Measurements from ENCODE around the gene RPP25L.
A peak's percentile ranks its signal among the peaks of the same experiment; 100 is the strongest.

The RPP25L gene, protein sequence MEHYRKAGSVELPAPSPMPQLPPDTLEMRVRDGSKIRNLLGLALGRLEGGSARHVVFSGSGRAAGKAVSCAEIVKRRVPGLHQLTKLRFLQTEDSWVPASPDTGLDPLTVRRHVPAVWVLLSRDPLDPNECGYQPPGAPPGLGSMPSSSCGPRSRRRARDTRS

DNA sequence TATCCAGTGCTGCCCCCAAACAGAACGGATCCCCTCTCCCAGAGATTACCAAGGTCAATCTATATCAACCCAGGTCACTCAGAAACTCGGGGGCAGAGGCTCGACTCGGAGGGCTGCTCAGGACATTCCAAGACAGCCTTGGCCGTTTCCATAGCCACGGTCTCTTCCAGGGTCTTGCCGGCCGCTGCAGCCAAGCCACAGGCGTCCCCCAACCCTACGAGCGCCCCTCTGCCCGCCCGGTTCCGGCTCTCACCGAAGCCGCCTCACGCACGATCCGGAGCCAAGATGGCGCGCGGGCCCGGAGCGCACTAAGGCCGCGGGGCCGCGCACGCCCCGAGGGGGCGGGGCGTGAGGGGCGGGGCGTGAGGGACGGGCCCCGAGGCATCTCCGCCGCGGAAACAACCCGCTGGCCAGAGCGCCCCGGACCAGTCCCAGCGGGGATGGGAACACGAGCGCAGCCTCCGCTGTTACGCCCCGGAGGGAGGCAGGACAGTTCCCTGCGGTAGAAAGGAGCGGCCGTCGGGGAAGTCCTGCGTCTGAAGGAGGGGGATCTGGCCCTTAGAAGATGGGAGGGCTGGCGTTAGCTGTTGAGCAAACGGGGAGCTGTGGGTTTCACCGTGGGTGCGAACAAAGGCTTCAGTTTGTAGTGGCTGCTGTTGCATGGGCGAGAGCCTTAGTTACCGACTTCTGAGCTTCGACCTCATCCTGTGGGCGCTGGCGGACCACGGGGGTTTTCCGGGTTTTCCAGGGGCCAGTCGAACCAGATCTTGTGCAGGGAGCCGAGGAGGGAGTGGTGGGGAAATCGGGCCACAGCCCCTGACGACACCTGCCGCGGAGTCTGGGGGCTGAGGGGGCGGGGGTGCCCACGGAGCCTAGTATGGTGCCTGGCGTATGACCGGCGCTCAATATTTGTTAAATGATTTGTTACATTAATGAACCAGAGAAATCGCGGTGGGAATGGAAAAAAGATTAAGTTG is at the start of gene RPP25L:
TSS of gene RPP25L (minus strand) at position 287 of the 977 bp plus-strand sequence. CDS start 801 bp downstream, outside the sequence.
- H3K36me3 ChIP-seq (ENCODE audit: control insufficient read depth, insufficient read depth, low read length) = no peaks in the 10 kb centered on the region
- peaks cover 2% of the 10 kb centered on the region for H3K4me1 ChIP-seq (ENCODE audit: control insufficient read depth, insufficient read depth, low read length)
- peak within 1 kb of the TSS; percentile 91 for H3K4me3 ChIP-seq (ENCODE audit: low read depth, low read length)
- no peaks in the 10 kb centered on the region for H3K9me3 ChIP-seq (ENCODE audit: control insufficient read depth, insufficient read depth, low read length)
- peaks cover 4% of the 10 kb centered on the region for H3K27me3 ChIP-seq (ENCODE audit: control insufficient read depth, insufficient read depth, low read length)
- peak within 1 kb of the TSS; percentile 89 for H3K9ac ChIP-seq (ENCODE audit: low read depth, low read length)

DNA sequence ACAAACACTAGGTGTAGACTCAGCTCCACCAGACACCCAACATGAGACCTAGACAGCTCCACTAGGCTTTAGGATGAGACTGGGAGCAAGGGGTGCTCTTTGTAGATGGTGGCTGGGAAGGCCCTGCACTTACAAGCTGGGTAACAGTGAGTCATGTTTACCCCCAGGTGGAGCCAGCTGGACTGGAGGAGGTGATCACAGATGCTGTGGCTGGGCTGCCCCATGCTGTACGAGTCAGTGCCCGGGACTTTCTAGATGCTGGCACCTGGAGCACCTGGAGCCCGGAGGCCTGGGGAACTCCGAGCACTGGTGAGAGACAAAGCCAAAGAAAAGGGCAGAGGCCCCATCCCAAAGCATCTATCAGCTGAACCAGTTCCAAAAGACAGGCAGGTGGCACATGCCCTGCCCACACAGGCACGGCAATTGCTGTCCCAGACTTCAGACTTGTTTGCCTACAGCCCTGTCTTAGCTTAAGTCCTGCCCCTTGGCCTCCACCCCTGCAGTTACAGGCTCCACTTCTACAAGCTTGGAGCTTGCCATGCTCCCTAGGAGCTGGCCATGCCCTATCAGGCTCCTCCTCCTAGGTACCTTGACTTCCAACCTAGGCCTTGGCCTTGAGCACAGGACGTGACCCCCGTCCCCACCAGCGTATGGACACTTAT is 47.8 kb upstream of the RPP25L start:
- Histone ChIP-seq H3K9me3 (ENCODE audit: control insufficient read depth, insufficient read depth, low read length) (no peaks in the 10 kb centered on the region), H3K4me1 (ENCODE audit: control insufficient read depth, insufficient read depth, low read length) (peaks cover 2% of the 10 kb centered on the region), H3K36me3 (ENCODE audit: control insufficient read depth, insufficient read depth, low read length) (no peaks in the 10 kb centered on the region), H3K27me3 (ENCODE audit: control insufficient read depth, insufficient read depth, low read length) (no peaks in the 10 kb centered on the region), H3K4me3 (ENCODE audit: low read depth, low read length) (no peak overlapping the region), H3K9ac (ENCODE audit: low read depth, low read length) (no peak overlapping the region)

GRCh38 chr9:34658461-34658860 is 46.6 kb upstream of the RPP25L start:
- no peak overlapping the region for H3K9ac ChIP-seq (ENCODE audit: low read depth, low read length)
- H3K4me3 ChIP-seq (ENCODE audit: low read depth, low read length) = no peak overlapping the region
- no peaks in the 10 kb centered on the region for H3K9me3 ChIP-seq (ENCODE audit: control insufficient read depth, insufficient read depth, low read length)
- no peaks in the 10 kb centered on the region for H3K36me3 ChIP-seq (ENCODE audit: control insufficient read depth, insufficient read depth, low read length)
- no peaks in the 10 kb centered on the region for H3K27me3 ChIP-seq (ENCODE audit: control insufficient read depth, insufficient read depth, low read length)
- H3K4me1 ChIP-seq (ENCODE audit: control insufficient read depth, insufficient read depth, low read length) = peaks cover 6% of the 10 kb centered on the region

- no peaks in the 10 kb centered on the region for H3K27me3 ChIP-seq (ENCODE audit: control insufficient read depth, insufficient read depth, low read length)
Measured at GRCh38 chr9:34656992-34657391, 45.1 kb upstream of the RPP25L start.

GRCh38 chr9:34655394-34655793 is 43.5 kb upstream of the RPP25L start:
- Histone ChIP-seq H3K27me3 (ENCODE audit: control insufficient read depth, insufficient read depth, low read length) (no peaks in the 10 kb centered on the region), H3K4me1 (ENCODE audit: control insufficient read depth, insufficient read depth, low read length) (peaks cover 15% of the 10 kb centered on the region), H3K9me3 (ENCODE audit: control insufficient read depth, insufficient read depth, low read length) (no peaks in the 10 kb centered on the region), H3K9ac (ENCODE audit: low read depth, low read length) (no peak overlapping the region), H3K4me3 (ENCODE audit: low read depth, low read length) (no peak overlapping the region), H3K36me3 (ENCODE audit: control insufficient read depth, insufficient read depth, low read length) (no peaks in the 10 kb centered on the region)

More at GRCh38 chr9:34656992-34657391, 45.1 kb upstream of the RPP25L start:
- H3K4me3 ChIP-seq (ENCODE audit: low read depth, low read length) = no peak overlapping the region
- peaks cover 12% of the 10 kb centered on the region for H3K4me1 ChIP-seq (ENCODE audit: control insufficient read depth, insufficient read depth, low read length)
- H3K9me3 ChIP-seq (ENCODE audit: control insufficient read depth, insufficient read depth, low read length) = no peaks in the 10 kb centered on the region
- H3K9ac ChIP-seq (ENCODE audit: low read depth, low read length) = no peak overlapping the region
- no peaks in the 10 kb centered on the region for H3K36me3 ChIP-seq (ENCODE audit: control insufficient read depth, insufficient read depth, low read length)

DNA sequence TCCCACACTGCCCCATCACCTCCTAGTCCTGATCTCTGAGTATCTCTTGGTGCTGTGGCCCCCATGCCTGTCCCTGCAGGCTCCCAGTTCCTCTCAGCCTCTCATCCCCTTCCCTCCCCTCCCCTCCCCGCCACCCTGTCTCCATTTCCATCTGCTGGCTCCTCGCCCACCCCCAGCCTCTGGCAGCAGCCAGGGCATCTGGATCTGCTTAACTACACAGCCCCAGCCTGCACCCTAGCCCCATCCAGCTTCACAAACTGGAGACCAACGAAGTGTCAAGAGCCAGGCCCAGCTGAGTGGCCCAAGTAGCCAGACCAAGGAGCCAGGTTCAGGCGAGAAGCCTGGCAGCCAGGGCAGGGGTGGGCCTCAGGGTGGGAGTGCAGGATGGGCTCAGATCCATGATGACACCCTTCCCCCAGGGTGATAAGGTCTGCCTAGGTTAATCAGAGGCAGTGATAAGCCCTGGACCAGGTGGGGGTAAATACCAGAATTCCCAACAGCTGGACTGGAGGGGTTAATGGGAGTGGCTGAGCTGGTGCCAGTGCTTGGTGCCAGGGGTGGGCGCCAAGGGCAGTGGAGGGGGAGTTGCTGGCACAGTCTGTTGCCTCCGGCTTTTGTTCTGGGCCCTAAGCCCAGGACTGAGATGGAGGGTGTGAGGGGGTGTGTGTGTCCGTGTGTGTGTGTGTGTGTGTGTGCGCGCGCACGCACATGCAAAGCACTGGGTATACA is 42.6 kb upstream of the RPP25L start:
- Histone ChIP-seq H3K9me3 (ENCODE audit: control insufficient read depth, insufficient read depth, low read length) (no peaks in the 10 kb centered on the region), H3K27me3 (ENCODE audit: control insufficient read depth, insufficient read depth, low read length) (no peaks in the 10 kb centered on the region), H3K4me3 (ENCODE audit: low read depth, low read length) (no peak overlapping the region), H3K4me1 (ENCODE audit: control insufficient read depth, insufficient read depth, low read length) (peaks cover 15% of the 10 kb centered on the region), H3K9ac (ENCODE audit: low read depth, low read length) (no peak overlapping the region), H3K36me3 (ENCODE audit: control insufficient read depth, insufficient read depth, low read length) (peaks cover 7% of the 10 kb centered on the region)

GRCh38 chr9:34653151-34654072 is 41.5 kb upstream of the RPP25L start:
- peaks cover 15% of the 10 kb centered on the region for H3K4me1 ChIP-seq (ENCODE audit: control insufficient read depth, insufficient read depth, low read length)
- H3K27me3 ChIP-seq (ENCODE audit: control insufficient read depth, insufficient read depth, low read length) = no peaks in the 10 kb centered on the region
- peaks cover 13% of the 10 kb centered on the region for H3K36me3 ChIP-seq (ENCODE audit: control insufficient read depth, insufficient read depth, low read length)
- no peaks in the 10 kb centered on the region for H3K9me3 ChIP-seq (ENCODE audit: control insufficient read depth, insufficient read depth, low read length)
- H3K9ac ChIP-seq (ENCODE audit: low read depth, low read length) = no peak overlapping the region
- H3K4me3 ChIP-seq (ENCODE audit: low read depth, low read length) = no peak overlapping the region

- Histone ChIP-seq H3K27me3 (ENCODE audit: control insufficient read depth, insufficient read depth, low read length) (no peaks in the 10 kb centered on the region), H3K4me1 (ENCODE audit: control insufficient read depth, insufficient read depth, low read length) (peaks cover 19% of the 10 kb centered on the region), H3K4me3 (ENCODE audit: low read depth, low read length) (no peak overlapping the region)
Measured at GRCh38 chr9:34652602-34653000, 40.7 kb upstream of the RPP25L start.

DNA sequence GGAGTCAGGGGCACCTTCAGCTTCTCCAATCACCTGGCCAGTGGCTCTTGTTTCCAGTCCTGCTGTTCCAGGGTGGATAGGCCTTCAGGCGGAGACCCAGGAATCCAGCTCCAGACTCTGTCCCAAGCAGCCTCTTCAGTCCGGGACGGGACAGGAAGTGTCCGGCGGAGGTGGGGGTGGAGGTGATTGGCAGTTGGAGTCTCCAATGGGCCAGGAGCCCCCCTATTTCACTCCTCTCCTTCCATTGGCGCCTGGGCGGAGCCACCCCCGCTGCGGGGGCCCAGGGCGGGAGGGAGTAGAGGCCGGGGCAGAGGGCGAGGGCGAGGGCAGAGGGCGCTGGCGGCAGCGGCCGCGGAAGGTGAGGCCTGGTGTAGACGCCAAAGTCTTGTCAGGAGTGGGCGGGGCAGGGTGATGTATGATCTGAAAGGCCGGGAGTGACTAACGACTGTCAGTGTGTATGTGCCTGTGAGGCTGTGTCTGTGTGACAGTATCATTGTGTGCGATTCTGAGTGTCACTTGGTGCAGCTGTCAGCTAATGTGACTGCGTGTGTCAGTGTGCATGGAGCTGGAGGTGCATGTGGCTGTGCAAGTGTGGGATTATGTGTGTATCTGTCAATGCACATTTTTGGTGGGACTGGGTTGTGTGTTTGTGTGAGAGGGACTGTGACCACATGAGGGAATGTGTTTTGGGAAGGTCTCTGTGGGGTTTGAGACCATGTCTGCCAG is 40.1 kb upstream of the RPP25L start, which contains the start of gene IL11RA:
TSS of gene IL11RA (plus strand) at position 310 of the 726 bp plus-strand sequence. CDS start 3,033 bp downstream, outside the sequence.
- H3K36me3 ChIP-seq (ENCODE audit: control insufficient read depth, insufficient read depth, low read length) = peaks cover 13% of the 10 kb centered on the region
- peaks cover 22% of the 10 kb centered on the region for H3K4me1 ChIP-seq (ENCODE audit: control insufficient read depth, insufficient read depth, low read length)
- H3K9ac ChIP-seq (ENCODE audit: low read depth, low read length) = peak within 1 kb of the TSS; percentile 32
- peak within 1 kb of the TSS; percentile 45 for H3K4me3 ChIP-seq (ENCODE audit: low read depth, low read length)
- H3K27me3 ChIP-seq (ENCODE audit: control insufficient read depth, insufficient read depth, low read length) = no peaks in the 10 kb centered on the region
- no peaks in the 10 kb centered on the region for H3K9me3 ChIP-seq (ENCODE audit: control insufficient read depth, insufficient read depth, low read length)

More at GRCh38 chr9:34652602-34653000, 40.7 kb upstream of the RPP25L start:
- Histone ChIP-seq H3K9ac (ENCODE audit: low read depth, low read length) (no peak overlapping the region), H3K36me3 (ENCODE audit: control insufficient read depth, insufficient read depth, low read length) (peaks cover 13% of the 10 kb centered on the region), H3K9me3 (ENCODE audit: control insufficient read depth, insufficient read depth, low read length) (no peaks in the 10 kb centered on the region)

GRCh38 chr9:34651321-34651720 is 39.4 kb upstream of the RPP25L start:
- Histone ChIP-seq H3K4me3 (ENCODE audit: low read depth, low read length) (peak overlapping the region; percentile 45), H3K4me1 (ENCODE audit: control insufficient read depth, insufficient read depth, low read length) (peaks cover 22% of the 10 kb centered on the region), H3K9me3 (ENCODE audit: control insufficient read depth, insufficient read depth, low read length) (no peaks in the 10 kb centered on the region), H3K27me3 (ENCODE audit: control insufficient read depth, insufficient read depth, low read length) (no peaks in the 10 kb centered on the region), H3K36me3 (ENCODE audit: control insufficient read depth, insufficient read depth, low read length) (peaks cover 13% of the 10 kb centered on the region), H3K9ac (ENCODE audit: low read depth, low read length) (peak overlapping the region; percentile 32)

All from iPS-15b (cell line).